GM10248 (cell line): ENCODE data around the gene FBXO27.

ENCODE experiments used
- CTCF ChIA-PET: fragments of 300-600 bp; sonication (Branson Sonifier 250); formaldehyde crosslinking; extraction: SDS; loops from one replicate; lab custom pipeline; 2021; ENCODE audit warnings: antibody characterized with exemption; lab: Yijun Ruan, JAX
- POLR2A ChIA-PET: fragments of 350-650 bp; sonication (Branson Sonifier 250); formaldehyde crosslinking; extraction: SDS; loops from one replicate; lab custom pipeline; 2020; ENCODE audit warnings: antibody characterized with exemption; lab: Yijun Ruan, JAX
- DNase-seq: peaks from one replicate; pipeline ENCODE4 v3.0.0; 2012; ENCODE audit errors: extremely low spot score
- TF ChIP-seq, protein P1 (sequence below): IDR thresholded peaks from 2 replicates; pipeline ENCODE4 v1.5.1; 2012; ENCODE audit warnings: mild to moderate bottlenecking, low read depth; ENCODE audit errors: extremely low read depth, missing control alignments, control extremely low read depth

Gene FBXO27

GRCh38 chr19:39057615-39058014, 25.3 kb upstream of the FBXO27 start:
- no peak for DNase-seq
- ChIA-PET CTCF (interaction anchor here (1.0 kb wide), 1 partner anchor 9 kb away, joined by 3 read pairs; no protein-coding TSS in a partner anchor), POLR2A (no interaction called here)
- TF ChIP-seq, protein P1, sequence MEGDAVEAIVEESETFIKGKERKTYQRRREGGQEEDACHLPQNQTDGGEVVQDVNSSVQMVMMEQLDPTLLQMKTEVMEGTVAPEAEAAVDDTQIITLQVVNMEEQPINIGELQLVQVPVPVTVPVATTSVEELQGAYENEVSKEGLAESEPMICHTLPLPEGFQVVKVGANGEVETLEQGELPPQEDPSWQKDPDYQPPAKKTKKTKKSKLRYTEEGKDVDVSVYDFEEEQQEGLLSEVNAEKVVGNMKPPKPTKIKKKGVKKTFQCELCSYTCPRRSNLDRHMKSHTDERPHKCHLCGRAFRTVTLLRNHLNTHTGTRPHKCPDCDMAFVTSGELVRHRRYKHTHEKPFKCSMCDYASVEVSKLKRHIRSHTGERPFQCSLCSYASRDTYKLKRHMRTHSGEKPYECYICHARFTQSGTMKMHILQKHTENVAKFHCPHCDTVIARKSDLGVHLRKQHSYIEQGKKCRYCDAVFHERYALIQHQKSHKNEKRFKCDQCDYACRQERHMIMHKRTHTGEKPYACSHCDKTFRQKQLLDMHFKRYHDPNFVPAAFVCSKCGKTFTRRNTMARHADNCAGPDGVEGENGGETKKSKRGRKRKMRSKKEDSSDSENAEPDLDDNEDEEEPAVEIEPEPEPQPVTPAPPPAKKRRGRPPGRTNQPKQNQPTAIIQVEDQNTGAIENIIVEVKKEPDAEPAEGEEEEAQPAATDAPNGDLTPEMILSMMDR = no peak

DNA sequence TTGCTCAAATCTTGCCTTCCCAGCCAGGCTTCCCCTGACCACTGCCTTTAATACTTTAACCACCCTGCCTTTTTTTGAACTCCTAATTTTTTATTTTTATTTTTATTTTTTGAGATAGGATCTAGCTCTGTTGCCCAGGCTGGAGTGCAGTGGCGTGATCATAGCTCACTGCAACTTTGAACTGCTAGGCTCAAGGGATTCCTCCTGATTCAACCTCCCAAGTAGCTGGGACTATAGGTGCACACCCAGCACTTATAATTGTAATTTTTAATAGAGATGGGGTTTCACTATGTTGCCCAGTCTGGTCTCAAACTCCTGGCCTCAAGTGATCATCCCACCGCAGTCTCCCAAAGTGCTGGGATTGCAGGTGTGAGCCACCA, 21.7 kb upstream of the FBXO27 start:
- TF ChIP-seq, protein P1 = no peak
- ChIA-PET CTCF (interaction anchor here (1.0 to 2.0 kb wide), 3 partner anchors 56 to 358 kb away, joined by 3 to 5 read pairs (median 3); partner anchors contain the start of gene PLEKHG2), POLR2A (no interaction called here)
- no peak for DNase-seq

DNA sequence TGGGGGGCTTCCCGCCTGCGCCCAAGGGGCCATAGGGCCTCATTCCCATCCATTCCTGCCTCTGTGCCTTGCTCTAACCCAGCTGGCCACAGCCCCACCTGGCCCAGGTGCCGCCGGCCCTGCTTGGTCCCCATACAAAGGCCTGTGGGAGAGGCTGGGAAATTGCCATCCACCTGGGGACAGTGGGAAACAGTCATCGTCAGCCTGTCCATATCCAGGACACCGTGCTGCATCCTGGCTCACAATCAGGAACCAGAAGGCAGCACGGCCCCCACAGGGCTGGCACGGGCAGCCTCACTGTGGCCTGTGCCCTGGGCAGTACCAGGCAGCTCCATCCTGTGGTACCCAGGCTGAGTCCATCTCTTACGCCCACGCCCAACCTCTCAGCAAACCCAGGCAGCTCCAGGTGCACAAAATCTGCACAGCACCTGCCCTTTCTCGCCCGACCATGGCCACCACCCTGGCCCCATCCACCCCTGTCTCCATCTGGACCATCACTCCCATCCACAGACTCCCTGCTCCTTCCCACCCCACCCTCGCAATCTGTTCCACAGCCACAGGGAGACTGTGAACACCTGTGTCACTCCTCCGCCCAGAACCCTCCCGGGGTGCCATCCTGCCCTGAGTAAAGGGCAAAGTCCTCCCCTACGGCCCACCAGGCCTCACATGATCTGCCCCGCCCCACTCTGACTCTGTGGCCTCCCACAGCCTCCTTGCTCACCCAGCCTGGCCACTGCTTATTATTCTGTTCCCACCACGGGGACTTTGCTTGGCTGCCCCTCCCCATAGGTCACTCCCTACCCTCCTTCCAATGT, 21.1 kb upstream of the FBXO27 start:
- ChIA-PET CTCF (interaction anchor here (1.0 to 2.0 kb wide), 3 partner anchors 56 to 359 kb away, joined by 3 to 5 read pairs (median 3); partner anchors contain the start of gene PLEKHG2), POLR2A (no interaction called here)
- no peak for DNase-seq
- TF ChIP-seq, protein P1 = no peak

- POLR2A ChIA-PET = no interaction called here
- CTCF ChIA-PET = interaction anchor here (0.9 to 2.2 kb wide), 13 partner anchors 8 to 496 kb away, joined by 3 to 10 read pairs (median 4); no protein-coding TSS in a partner anchor
- TF ChIP-seq, protein P1 = no peak
- no peak for DNase-seq
Observed at GRCh38 chr19:39052846-39053245, 20.5 kb upstream of the FBXO27 start.

- peak; percentile 73 for DNase-seq
- POLR2A ChIA-PET = no interaction called here
- CTCF ChIA-PET = interaction anchor here (0.7 to 2.2 kb wide), 19 partner anchors 9 to 496 kb away, joined by 3 to 11 read pairs (median 4); partner anchors contain the start of gene MRPS12
Observed at GRCh38 chr19:39052243-39052746, 19.9 kb upstream of the FBXO27 start.

GRCh38 chr19:39047073-39047472, 14.7 kb upstream of the FBXO27 start:
- DNase-seq = no peak
- CTCF ChIA-PET = no interaction called here
- POLR2A ChIA-PET = no interaction called here
- TF ChIP-seq, protein P1 = no peak

More at GRCh38 chr19:39052243-39052746, 19.9 kb upstream of the FBXO27 start:
- TF ChIP-seq, protein P1 = peak; percentile 78
